Hepatic stellate cell (primary cell): ENCODE measurements around the gene AKAP14.
"Not testable (repeated sequence)": the region's sequence is repeated elsewhere in the genome, so short reads cannot be mapped to it uniquely, and the experiment has no call there.

Experiments used
- DNase-seq: peaks from one replicate; pipeline ENCODE4 v3.0.0; 2011; ENCODE audit warnings: low spot score

The AKAP14 gene

GRCh38 chrX:119922391-119922790 is 26.7 kb downstream of the AKAP14 start:
- not testable (repeated sequence) for DNase-seq

- no peak for DNase-seq
Observed at GRCh38 chrX:119935215-119935874, 39.7 kb downstream of the AKAP14 start.

GRCh38 chrX:119941336-119941735 is 45.6 kb downstream of the AKAP14 start:
- no peak for DNase-seq

- DNase-seq: no peak
Observed at GRCh38 chrX:119942173-119942819, 46.6 kb downstream of the AKAP14 start.

GRCh38 chrX:119942831-119943184 is 47.1 kb downstream of the AKAP14 start:
- peak; percentile 5 for DNase-seq

- peak; percentile 78 for DNase-seq
Observed at GRCh38 chrX:119943185-119943988, 47.7 kb downstream of the AKAP14 start, which contains the start of gene NKAP. NKAP (minus strand) TSS chrX:119943751; CDS start chrX:119943605, 146 bp downstream.

- DNase-seq: no peak
Observed at GRCh38 chrX:119945481-119945880, 49.8 kb downstream of the AKAP14 start.

- DNase-seq: no peak
Observed at GRCh38 chrX:119948381-119948780, 52.7 kb downstream of the AKAP14 start.

GRCh38 chrX:119954374-119954773 is 58.7 kb downstream of the AKAP14 start:
- no peak for DNase-seq

GRCh38 chrX:119955807-119956570 is 60.3 kb downstream of the AKAP14 start:
- DNase-seq: not testable (repeated sequence)

- no peak for DNase-seq
Observed at GRCh38 chrX:119960625-119961024, 64.9 kb downstream of the AKAP14 start.

GRCh38 chrX:119966837-119967236 is 71.1 kb downstream of the AKAP14 start:
- not testable (repeated sequence) for DNase-seq
